HT-29 (cell line): ENCODE results near the gene ASTN2. TPM values are rescaled to one million over a fixed set of nuclear protein-coding genes. Genes with fewer than 3 reads are reported as not detected.

Experiments
- DNase-seq: peaks from one replicate; pipeline ENCODE4 v3.0.0-alpha.2; 2015; ENCODE audit warnings: low spot score
- total RNA-seq: library from RNA; depleted of rRNA; stranded (reverse); fragments of >200 nt; shearing (Covaris generic); gene quantifications from 2 replicates; pipeline ENCODE4 v1.2.3, GENCODE V29; 2014

ASTN2 gene
- total RNA-seq, 1 experiment from 2014 or later: 4.0 TPM

DNA sequence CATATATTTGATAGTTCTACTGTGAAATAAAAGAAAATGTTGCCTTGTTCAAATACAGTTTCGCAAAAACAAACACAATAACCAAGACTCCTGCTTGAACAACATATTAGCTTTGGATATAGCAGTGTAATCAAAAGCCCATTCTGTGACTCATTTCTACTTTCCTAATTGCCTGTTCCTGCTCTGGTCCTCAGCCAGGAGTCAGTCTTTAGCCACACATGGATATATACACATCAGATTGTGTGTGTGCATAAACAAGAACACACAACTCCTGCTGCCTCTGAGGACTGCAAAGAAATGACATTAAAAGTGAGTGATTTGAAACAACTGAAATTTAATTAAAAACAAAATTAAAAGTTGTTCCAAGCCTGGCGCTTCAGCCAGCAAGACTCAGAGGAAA lies 393.0 kb downstream of the ASTN2 start:
- no peak for DNase-seq

- no peak for DNase-seq
These were observed 395.8 kb downstream of the ASTN2 start for GRCh38 chr9:117018966-117019617.

DNA sequence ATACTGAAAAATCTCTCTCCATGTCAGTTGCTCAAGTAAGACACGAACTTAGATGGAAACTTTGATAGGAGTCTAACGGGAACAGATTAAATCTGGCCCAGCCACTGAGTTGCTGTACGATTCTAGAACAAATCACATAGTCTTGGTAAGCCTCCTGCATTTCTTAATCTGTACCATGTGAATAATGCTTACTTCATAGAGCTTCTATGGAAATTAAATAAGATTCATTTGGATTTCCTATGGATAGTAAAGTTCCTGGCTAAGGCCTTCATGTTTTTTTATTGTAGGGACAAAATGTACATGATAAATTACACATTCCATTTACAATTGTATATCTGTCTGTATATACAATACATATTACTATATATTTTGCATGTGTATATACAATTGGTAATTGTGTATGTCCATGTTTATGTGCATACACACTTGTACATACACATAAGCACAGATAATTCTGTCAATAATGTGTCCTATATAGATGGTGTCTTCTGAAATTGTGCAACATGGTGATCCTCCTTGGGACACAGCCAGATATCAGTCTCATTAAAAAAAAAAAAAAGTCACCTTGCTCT lies 397.4 kb downstream of the ASTN2 start:
- DNase-seq: no peak

DNA sequence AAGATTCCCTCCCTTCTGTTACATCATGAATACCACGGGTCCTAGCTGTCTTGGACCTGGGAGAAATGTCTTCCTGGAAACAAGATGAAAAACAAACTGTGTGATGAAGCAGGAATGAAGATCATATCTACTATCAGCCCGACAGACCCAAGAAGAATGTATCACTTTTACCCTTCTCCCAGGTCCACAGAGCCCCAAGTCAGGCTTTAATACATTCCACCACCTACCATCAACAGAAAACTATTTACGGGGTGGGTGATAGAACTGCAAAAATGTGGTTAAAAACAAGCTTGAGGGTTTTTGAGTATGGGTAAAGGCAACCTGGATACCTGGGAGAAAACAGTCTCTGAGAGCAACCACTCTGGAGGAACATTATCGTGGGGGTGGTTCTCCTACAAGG lies 400.8 kb downstream of the ASTN2 start:
- no peak for DNase-seq

DNA sequence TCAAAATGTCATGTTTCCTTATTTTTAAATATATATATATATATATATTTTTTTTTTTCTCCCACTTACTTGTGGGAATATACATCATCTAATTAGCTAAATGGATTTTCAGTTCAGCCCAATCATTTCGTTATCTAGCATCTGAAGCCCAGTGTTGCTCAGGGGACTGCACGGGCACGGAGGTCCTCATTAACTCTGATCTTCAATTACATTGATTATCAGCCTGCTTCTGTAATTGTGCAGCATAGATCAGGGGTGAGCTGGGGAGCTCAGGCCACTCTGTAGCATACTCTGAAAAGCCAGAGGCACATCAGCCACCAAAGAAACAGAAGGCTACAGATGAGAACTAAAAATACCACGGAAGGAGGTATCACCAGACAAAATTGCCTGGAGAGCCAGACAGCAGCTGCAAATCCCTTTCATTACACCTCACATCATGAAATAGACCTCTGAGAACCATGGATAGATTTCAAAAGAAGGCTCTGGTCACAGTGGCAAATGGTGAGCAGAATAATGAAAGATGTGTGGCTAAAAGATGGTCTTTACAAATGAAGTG lies 401.3 kb downstream of the ASTN2 start:
- no peak for DNase-seq

GRCh38 chr9:117010061-117010460 lies 404.8 kb downstream of the ASTN2 start:
- no peak for DNase-seq

DNA sequence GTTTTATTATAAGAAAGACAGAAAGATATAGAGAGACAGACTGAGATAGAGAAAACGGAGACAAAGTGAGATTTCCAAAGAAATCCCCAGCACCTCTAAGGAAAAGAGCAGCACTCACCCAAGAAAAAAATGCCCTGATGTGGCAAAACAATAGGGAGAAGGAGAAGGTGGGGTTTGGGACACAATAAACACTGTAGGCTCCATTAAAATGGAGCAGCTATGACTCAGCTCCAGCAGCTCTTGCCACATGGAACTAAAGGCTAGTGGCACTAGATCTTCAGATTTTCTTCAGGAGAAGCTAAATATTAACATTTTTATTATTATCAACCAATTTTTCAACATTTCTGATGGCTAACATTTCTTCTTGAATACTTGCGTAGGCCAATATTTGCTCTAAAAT lies 406.0 kb downstream of the ASTN2 start:
- DNase-seq: no peak

DNA sequence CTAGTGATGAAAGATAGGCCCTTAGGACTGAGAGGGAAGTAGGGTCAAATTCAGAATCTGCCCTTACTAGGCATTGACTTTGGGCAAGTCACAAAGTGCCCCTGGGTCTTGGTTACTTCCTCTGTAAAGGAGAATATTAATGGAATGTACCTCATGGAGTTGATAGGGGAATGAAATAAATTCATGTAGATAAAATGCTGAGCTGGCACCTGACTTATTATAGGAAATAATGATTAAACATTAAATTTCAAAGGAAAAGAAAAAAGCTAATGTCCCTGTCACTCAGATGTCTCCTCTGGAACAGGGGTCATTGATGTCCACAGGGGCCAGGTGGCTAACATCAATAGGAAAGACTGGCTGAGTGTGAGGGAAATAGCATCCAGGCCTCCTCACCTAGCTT lies 406.4 kb downstream of the ASTN2 start:
- no peak for DNase-seq

- DNase-seq: no peak
These were observed 412.2 kb downstream of the ASTN2 start for GRCh38 chr9:117002686-117003085.

GRCh38 chr9:117000834-117001233 lies 414.0 kb downstream of the ASTN2 start:
- no peak for DNase-seq

DNA sequence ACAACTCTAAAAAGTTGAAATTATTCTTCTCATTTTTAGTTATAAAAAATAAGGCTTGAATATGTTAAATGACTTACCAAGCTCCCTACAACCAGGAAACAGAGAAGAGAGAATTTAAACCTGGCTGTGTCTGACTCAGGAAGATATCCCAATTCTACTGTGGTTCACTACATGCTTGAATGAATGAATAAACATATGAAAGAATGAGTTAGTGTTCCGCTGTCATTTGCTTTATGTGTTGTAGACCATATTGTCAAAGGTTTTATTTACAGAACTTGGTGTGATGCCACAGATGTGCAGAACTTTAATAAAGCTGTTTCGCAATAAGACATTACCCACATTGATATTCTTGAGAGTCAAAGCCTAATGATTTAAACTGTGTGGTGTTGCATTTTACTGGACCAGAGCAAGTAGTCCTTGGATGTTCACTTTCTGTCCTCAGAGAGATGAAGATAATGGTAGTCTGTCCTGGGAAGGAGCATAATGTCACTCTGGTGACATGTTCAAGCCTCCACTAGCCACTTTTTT lies 414.6 kb downstream of the ASTN2 start:
- DNase-seq: no peak

DNA sequence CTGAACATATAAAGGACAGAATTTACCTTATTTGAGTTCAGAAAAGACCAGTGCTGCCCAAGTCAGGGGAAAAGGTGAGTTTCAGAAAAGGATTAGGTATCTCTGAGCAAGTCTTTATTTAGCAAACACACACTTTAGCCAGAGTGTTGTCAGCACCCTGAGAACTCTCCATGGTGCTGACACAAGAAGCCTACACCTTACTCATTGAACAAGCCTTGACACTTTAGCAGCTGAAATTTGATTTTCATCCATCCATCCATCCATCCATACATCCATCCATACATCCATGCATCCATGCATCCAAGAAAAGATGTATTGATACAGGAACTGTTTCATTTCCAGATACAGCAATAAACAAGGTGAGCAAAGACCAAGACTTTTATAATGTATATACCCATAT lies 416.6 kb downstream of the ASTN2 start:
- DNase-seq: peak; percentile 32

- no peak for DNase-seq
These were observed 422.0 kb downstream of the ASTN2 start for GRCh38 chr9:116992865-116993264.

- no peak for DNase-seq
These were observed 423.8 kb downstream of the ASTN2 start for GRCh38 chr9:116991051-116991450.

GRCh38 chr9:116990592-116990991 lies 424.3 kb downstream of the ASTN2 start:
- DNase-seq: no peak

DNA sequence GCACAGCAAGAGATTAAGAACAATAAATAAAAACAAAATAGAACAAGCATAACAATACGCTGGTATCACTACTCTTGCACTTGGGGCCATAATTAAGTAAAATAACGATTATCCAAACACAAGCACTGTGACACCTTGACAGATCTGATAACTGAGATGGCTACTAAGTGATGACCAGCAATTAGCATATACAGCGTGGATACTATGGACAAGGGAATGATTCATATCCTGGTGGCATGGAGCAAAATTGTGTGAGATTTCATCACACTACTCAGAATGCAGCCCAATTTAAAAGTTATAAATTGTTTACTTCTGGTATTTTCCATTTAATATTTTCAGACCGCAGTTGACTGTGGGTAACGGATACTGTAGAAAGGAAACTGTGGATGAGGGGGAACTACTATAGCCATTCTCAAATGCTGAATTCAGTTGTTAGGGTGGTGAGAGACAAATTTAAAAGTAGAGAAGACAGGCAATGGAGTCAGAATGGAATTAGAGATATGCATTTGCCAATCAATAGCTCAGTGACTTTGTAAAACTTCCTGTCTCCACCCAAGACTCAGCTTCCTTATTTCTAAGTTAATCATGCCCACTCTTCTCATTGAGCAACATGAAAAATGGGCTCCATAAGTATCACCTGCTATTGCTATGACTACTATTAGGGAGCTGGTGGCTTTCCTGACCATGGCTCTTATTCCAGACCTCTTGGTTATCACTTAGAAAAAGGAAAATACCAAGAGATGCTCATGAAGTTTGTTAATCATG lies 427.0 kb downstream of the ASTN2 start:
- DNase-seq: no peak

DNA sequence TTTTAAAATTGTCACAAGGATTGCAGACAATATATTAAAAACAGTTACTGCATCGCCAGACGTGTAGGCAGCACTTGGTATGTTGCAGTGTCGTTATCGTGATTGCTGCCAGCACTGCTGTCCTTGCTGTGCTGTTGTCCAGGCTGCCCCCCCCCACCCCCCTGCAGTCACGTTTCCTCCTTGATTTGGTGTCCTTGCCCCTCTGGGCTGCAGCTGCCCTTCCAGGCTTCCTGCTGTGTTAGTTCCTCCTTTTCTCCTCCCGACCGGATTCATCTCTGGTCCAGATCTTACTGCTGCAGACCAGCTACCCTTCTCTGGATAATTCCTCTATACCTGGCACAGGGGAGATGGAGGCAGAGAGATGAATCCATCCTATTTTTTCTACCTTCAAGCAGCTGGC lies 428.8 kb downstream of the ASTN2 start:
- no peak for DNase-seq

- no peak for DNase-seq
These were observed 429.3 kb downstream of the ASTN2 start for GRCh38 chr9:116985596-116985995.

DNA sequence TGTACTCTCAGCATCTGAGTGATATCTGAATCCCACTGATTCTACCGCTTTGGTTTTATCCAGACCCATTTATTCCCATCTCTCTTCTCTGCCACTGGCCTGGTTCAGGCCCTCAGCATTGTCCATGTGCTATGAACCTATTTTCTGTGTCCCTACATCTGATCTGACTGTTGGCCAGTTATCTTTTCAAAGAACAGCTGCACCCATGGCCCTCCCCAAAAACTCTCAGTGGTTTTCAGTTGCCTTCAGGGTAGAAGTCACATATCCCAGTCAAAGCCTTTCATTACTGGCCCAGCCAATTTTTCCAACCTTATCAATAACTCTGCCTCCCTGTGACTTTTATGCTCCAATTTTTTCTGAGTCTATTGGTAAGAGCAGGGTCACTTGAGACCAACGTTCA lies 430.7 kb downstream of the ASTN2 start:
- no peak for DNase-seq

GRCh38 chr9:116980582-116981120 lies 434.2 kb downstream of the ASTN2 start:
- no peak for DNase-seq

DNA sequence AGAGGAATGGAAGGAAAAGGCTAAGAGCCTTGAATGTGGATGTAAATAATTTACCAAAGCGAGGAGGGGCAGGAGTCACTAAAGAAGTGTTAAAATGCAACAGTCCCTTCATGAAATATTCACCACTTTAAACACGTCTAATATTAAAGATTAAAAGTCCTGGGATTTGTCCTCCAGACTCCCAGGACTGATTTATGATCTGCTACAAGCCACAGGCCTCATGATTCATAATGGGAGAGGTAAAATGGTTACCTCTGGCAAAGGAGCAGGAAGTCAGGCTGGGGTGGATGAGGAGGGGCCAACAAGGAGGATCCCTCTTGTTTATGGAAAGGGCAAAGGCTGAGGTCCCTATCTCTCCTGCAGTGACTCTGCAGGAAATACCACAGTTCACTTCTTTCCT lies 435.4 kb downstream of the ASTN2 start:
- peak; percentile 18 for DNase-seq

DNA sequence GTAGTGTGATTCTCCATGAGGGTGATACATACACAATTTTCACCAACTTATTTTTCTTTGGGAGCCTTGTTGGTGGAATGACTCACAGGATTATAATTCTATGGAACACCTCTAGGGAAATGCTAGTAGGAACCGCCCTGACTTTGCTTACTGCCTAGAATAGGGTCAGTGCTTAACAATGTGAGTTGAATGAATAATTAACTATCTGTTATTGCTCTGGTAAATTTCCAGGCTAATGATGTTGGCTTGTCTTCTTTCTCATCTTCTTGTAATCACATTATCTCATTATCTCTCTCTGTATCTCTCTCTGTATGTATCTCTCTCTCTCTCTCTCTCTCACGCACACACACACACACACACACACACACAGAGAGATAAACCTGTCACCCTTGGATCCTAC lies 436.7 kb downstream of the ASTN2 start:
- peak; percentile 45 for DNase-seq
